ENCODE data around the gene TEKT3. TPM values are rescaled to one million over a fixed set of nuclear protein-coding genes. Genes with fewer than 3 reads are reported as not detected.

The TEKT3 gene
- total and polyA plus RNA-seq, 9 of the 15 experiments (the other 6 are each of a cell fraction or from before 2014, with no cell fraction given) = not detected

DNA sequence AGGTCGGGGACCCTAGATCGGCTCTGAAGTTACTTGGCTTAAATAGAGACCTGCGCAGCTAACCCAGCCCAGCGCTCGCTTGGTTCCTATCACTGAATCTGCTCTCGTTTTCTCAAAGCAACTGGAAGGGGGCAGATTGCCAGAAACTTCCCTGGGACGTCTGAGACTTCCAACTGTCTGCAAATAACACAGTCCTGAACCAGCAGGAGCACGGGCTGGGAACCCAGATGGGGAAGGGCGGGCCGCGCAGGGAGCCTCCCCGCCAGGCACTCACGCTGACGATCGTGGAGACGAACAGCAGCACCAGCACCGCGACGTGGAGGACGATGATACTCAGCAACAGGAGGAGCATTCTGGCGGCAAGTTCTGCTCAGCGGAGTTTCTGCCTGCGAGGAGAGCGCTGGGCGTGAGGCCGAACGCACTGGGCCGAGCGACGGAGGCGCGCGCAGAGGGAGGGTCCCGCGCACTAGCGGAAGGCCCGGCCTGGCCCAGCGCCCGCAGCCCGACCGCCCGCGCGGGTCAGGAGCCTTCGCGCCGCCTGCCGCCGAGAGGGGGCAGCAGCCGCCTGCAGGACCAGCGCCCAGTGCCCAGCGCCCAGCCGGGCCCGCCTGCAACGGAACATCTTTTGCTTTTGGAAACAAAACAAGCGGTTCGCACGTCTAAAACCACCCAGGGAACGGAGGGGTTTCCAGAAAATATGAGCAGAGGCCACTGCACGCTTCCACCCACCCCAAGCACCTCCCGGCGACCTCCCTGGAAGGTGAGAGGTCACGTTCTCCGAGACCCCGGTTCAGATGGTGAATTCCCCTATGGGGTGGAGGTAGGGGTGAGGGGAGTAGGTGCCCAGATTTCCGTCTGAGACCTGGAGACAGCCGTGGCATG is 80.8 kb downstream of the TEKT3 start (continued):
- TF ChIP-seq, protein P1, sequence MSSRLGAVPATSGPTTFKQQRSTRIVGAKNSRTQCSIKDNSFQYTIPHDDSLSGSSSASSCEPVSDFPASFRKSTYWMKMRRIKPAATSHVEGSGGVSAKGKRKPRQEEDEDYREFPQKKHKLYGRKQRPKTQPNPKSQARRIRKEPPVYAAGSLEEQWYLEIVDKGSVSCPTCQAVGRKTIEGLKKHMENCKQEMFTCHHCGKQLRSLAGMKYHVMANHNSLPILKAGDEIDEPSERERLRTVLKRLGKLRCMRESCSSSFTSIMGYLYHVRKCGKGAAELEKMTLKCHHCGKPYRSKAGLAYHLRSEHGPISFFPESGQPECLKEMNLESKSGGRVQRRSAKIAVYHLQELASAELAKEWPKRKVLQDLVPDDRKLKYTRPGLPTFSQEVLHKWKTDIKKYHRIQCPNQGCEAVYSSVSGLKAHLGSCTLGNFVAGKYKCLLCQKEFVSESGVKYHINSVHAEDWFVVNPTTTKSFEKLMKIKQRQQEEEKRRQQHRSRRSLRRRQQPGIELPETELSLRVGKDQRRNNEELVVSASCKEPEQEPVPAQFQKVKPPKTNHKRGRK (tag; IDR thresholded peaks at IDR 0.05) = no peak
- TF ChIP-seq FOXK1 (CRISPR knock-in tag; IDR thresholded peaks at IDR 0.05; ENCODE audit: borderline replicate concordance) (no peak), PML (IDR thresholded peaks at IDR 0.05; ENCODE audit: low read length) (no peak; the same call in 1 of the 2 replicates), SP2 (IDR thresholded peaks at IDR 0.05; ENCODE audit: extremely low read depth, low read depth, low read length, poor library complexity, severe bottlenecking) (no peak), ESRRB (CRISPR knock-in tag; IDR thresholded peaks at IDR 0.05; ENCODE audit: borderline replicate concordance) (no peak), SRSF7 (optimal IDR thresholded peaks at IDR 0.05; ENCODE audit: low read depth, low read length) (no peak), RAD51 (IDR thresholded peaks at IDR 0.05; ENCODE audit: borderline replicate concordance, low read depth) (no peak), ZNF263 (CRISPR knock-in tag; IDR thresholded peaks at IDR 0.05; ENCODE audit: borderline replicate concordance) (no peak), SAFB (IDR thresholded peaks at IDR 0.05; ENCODE audit: borderline replicate concordance, low read depth, low read length) (no peak), WHSC1 (IDR thresholded peaks at IDR 0.05; ENCODE audit: low read length) (no peak), MCM5 (IDR thresholded peaks at IDR 0.05; ENCODE audit: low read depth) (no peak), ZNF57 (CRISPR knock-in tag; IDR thresholded peaks at IDR 0.05) (no peak), ZNF77 (CRISPR knock-in tag; IDR thresholded peaks at IDR 0.05) (no peak), SOX6 (IDR thresholded peaks at IDR 0.05) (no peak)
- TF ChIP-seq, protein P2, sequence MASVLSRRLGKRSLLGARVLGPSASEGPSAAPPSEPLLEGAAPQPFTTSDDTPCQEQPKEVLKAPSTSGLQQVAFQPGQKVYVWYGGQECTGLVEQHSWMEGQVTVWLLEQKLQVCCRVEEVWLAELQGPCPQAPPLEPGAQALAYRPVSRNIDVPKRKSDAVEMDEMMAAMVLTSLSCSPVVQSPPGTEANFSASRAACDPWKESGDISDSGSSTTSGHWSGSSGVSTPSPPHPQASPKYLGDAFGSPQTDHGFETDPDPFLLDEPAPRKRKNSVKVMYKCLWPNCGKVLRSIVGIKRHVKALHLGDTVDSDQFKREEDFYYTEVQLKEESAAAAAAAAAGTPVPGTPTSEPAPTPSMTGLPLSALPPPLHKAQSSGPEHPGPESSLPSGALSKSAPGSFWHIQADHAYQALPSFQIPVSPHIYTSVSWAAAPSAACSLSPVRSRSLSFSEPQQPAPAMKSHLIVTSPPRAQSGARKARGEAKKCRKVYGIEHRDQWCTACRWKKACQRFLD (CRISPR knock-in tag; IDR thresholded peaks at IDR 0.05) = no peak
- TF ChIP-seq, protein P3, sequence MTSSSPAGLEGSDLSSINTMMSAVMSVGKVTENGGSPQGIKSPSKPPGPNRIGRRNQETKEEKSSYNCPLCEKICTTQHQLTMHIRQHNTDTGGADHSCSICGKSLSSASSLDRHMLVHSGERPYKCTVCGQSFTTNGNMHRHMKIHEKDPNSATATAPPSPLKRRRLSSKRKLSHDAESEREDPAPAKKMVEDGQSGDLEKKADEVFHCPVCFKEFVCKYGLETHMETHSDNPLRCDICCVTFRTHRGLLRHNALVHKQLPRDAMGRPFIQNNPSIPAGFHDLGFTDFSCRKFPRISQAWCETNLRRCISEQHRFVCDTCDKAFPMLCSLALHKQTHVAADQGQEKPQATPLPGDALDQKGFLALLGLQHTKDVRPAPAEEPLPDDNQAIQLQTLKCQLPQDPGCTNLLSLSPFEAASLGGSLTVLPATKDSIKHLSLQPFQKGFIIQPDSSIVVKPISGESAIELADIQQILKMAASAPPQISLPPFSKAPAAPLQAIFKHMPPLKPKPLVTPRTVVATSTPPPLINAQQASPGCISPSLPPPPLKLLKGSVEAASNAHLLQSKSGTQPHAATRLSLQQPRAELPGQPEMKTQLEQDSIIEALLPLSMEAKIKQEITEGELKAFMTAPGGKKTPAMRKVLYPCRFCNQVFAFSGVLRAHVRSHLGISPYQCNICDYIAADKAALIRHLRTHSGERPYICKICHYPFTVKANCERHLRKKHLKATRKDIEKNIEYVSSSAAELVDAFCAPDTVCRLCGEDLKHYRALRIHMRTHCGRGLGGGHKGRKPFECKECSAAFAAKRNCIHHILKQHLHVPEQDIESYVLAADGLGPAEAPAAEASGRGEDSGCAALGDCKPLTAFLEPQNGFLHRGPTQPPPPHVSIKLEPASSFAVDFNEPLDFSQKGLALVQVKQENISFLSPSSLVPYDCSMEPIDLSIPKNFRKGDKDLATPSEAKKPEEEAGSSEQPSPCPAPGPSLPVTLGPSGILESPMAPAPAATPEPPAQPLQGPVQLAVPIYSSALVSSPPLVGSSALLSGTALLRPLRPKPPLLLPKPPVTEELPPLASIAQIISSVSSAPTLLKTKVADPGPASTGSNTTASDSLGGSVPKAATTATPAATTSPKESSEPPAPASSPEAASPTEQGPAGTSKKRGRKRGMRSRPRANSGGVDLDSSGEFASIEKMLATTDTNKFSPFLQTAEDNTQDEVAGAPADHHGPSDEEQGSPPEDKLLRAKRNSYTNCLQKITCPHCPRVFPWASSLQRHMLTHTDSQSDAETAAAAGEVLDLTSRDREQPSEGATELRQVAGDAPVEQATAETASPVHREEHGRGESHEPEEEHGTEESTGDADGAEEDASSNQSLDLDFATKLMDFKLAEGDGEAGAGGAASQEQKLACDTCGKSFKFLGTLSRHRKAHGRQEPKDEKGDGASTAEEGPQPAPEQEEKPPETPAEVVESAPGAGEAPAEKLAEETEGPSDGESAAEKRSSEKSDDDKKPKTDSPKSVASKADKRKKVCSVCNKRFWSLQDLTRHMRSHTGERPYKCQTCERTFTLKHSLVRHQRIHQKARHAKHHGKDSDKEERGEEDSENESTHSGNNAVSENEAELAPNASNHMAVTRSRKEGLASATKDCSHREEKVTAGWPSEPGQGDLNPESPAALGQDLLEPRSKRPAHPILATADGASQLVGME (CRISPR knock-in tag; IDR thresholded peaks at IDR 0.05) = no peak
- TF ChIP-seq, protein P4, sequence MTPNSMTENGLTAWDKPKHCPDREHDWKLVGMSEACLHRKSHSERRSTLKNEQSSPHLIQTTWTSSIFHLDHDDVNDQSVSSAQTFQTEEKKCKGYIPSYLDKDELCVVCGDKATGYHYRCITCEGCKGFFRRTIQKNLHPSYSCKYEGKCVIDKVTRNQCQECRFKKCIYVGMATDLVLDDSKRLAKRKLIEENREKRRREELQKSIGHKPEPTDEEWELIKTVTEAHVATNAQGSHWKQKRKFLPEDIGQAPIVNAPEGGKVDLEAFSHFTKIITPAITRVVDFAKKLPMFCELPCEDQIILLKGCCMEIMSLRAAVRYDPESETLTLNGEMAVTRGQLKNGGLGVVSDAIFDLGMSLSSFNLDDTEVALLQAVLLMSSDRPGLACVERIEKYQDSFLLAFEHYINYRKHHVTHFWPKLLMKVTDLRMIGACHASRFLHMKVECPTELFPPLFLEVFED (CRISPR knock-in tag; conservative IDR thresholded peaks at IDR 0.05) = no peak

Measured in K562 (cell line).